ENCODE measurements around the gene MUS81. TPM values are rescaled to one million over a fixed set of nuclear protein-coding genes. Genes with fewer than 3 reads are reported as not detected.

MUS81 gene
- total and polyA plus RNA-seq, 9 of the 15 experiments (the other 6 are each of a cell fraction or from before 2014, with no cell fraction given) = 13.4 to 118 (median 53.7) TPM

DNA sequence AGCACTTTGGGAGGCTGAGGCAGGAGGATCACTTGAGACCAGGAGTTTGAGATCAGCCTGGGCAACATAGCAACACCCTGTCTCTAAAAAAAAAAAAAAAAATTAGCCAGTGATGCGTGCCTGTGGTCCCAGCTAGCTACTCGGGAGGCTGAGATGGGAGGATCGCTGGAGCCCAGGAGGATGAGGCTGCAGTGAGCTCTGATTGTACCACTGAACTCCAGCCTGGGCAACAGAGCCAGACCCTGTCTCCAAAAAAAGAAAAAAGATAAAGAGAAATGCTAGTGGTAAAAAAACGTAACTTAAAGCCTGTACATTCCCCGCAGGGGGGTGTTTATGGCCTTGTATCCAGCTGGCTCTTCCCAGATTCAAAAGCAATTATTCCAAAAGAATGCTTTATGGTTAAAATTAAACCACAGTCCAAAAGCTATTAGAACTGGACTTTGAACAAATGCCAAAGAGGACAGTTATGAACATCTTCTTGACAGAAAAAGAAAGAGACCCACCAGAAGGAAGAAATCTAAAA is 42.9 kb upstream of the MUS81 start:
- peak overlapping the region; percentile 49 for H3K4me3 ChIP-seq
- peak overlapping the region; percentile 78 for H3K4me2 ChIP-seq (ENCODE audit: insufficient read depth, low read length)
- DNase-seq (ENCODE audit: extremely low read depth in 1 of 4, low spot score in 3 of 4) (peak in 2 of 4 experiments; percentile 14 to 15), FAIRE-seq (peak; percentile 72), ATAC-seq (no peak)
- POLR2A ChIA-PET = interaction anchor here (0.6 to 3.5 kb wide), 7 partner anchors 10 to 318 kb away, joined by 3 to 12 read pairs (median 3); partner anchors contain the start of genes AP5B1 and RNASEH2C
- H3K79me2 ChIP-seq (ENCODE audit: control insufficient read depth, insufficient read depth, low read length) = no peaks in the 10 kb centered on the region
- H3K36me3 ChIP-seq (ENCODE audit: control insufficient read depth, insufficient read depth, low read length) = no peaks in the 10 kb centered on the region
- H3K27ac ChIP-seq (ENCODE audit: extremely low read depth, low read depth, low read length) = no peak overlapping the region
- intact Hi-C loops (cut with micrococcal nuclease) (loop anchor here (2.0 to 10.0 kb wide), 3 partner anchors 35 to 273 kb away; partner anchors contain the start of gene AP5B1), in situ Hi-C loops (cut with MboI) (no loop called here)
- no peaks in the 10 kb centered on the region for H3K9me3 ChIP-seq (replicated peaks; ENCODE audit: control insufficient read depth, insufficient read depth, low read depth, low read length)
- no peaks in the 10 kb centered on the region for H4K20me1 ChIP-seq (replicated peaks; ENCODE audit: control insufficient read depth, insufficient read depth, low read length)
- CTCF ChIA-PET (ENCODE audit: low intra/inter-chr PET ratio) = interaction anchor here (0.6 to 3.1 kb wide), 15 partner anchors 38 to 435 kb away, joined by 3 to 45 read pairs (median 5); partner anchors contain the start of genes AP5B1, CFL1, KAT5 and SLC25A45
- BruUV-seq (replicated peaks) = TSS peak; percentile 68
- WGBS (ENCODE audit: insufficient coverage, low coverage, missing lambda C conversion rate) = 50% methylated on average over 4 of the region's 5 CpGs
- H2AFZ ChIP-seq (ENCODE audit: low read depth, low read length) = peak overlapping the region; percentile 97
- H3K9me1 ChIP-seq (ENCODE audit: control insufficient read depth, insufficient read depth, low read length) = no peaks in the 10 kb centered on the region
- H3K4me1 ChIP-seq (replicated peaks in 1 of 2; ENCODE audit: control insufficient read depth in 2 of 2, insufficient read depth in 2 of 2, low read length in 2 of 2) = peaks cover 0 to 17% of the 10 kb centered on the region in 2 experiments; a peak in 2 of 5 replicates
- peak overlapping the region; percentile 63 to 94; a peak in 3 of 4 replicates for H3K9ac ChIP-seq (ENCODE audit: insufficient read depth in 1 of 2, low read depth in 2 of 2, low read length in 2 of 2)
- peaks cover 3 to 7% of the 10 kb centered on the region in 2 experiments; a peak in 3 of 5 replicates for H3K27me3 ChIP-seq (ENCODE audit: control insufficient read depth in 2 of 2, insufficient read depth in 2 of 2, low read length in 2 of 2)
- no peak for TF ChIP-seq NUFIP1 (IDR thresholded peaks at IDR 0.05; ENCODE audit: partially characterized antibody)
- no peak for TF ChIP-seq KLF16 (IDR thresholded peaks at IDR 0.05)
- 0 out of 2 replicates have a peak, but pooled peaks have one; percentile 12 for TF ChIP-seq MECOM (CRISPR knock-in tag; IDR thresholded peaks at IDR 0.05)
- peak; percentile 25 for TF ChIP-seq RBM25 (IDR thresholded peaks at IDR 0.05; ENCODE audit: low read depth, low read length, severe bottlenecking)
- TF ChIP-seq BCOR (IDR thresholded peaks at IDR 0.05) = peak; percentile 68
- 0 out of 2 replicates have a peak, but pooled peaks have one; percentile 42 for TF ChIP-seq SMARCA5 (IDR thresholded peaks at IDR 0.05)
- TF ChIP-seq, protein P1, sequence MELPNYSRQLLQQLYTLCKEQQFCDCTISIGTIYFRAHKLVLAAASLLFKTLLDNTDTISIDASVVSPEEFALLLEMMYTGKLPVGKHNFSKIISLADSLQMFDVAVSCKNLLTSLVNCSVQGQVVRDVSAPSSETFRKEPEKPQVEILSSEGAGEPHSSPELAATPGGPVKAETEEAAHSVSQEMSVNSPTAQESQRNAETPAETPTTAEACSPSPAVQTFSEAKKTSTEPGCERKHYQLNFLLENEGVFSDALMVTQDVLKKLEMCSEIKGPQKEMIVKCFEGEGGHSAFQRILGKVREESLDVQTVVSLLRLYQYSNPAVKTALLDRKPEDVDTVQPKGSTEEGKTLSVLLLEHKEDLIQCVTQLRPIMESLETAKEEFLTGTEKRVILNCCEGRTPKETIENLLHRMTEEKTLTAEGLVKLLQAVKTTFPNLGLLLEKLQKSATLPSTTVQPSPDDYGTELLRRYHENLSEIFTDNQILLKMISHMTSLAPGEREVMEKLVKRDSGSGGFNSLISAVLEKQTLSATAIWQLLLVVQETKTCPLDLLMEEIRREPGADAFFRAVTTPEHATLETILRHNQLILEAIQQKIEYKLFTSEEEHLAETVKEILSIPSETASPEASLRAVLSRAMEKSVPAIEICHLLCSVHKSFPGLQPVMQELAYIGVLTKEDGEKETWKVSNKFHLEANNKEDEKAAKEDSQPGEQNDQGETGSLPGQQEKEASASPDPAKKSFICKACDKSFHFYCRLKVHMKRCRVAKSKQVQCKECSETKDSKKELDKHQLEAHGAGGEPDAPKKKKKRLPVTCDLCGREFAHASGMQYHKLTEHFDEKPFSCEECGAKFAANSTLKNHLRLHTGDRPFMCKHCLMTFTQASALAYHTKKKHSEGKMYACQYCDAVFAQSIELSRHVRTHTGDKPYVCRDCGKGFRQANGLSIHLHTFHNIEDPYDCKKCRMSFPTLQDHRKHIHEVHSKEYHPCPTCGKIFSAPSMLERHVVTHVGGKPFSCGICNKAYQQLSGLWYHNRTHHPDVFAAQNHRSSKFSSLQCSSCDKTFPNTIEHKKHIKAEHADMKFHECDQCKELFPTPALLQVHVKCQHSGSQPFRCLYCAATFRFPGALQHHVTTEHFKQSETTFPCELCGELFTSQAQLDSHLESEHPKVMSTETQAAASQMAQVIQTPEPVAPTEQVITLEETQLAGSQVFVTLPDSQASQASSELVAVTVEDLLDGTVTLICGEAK (IDR thresholded peaks at IDR 0.05) = peak; percentile 39; the same call in 1 of the 2 replicates
- TF ChIP-seq, protein P1 (CRISPR knock-in tag; IDR thresholded peaks at IDR 0.05) = no peak
- TF ChIP-seq CHD4 (IDR thresholded peaks at IDR 0.05; ENCODE audit: insufficient read depth, insufficient replicate concordance, low read depth, low read length, poor library complexity, severe bottlenecking) = no peak
- no peak for TF ChIP-seq CAMTA2 (CRISPR knock-in tag; conservative IDR thresholded peaks at IDR 0.05)
